H1 (cell line): Measurements from ENCODE around the gene UBTD1. TPM values are rescaled to one million over a fixed set of nuclear protein-coding genes. Genes with fewer than 3 reads are reported as not detected.

ENCODE experiments used
- CTCF ChIA-PET: fragments of 300-600 bp; sonication (Branson Sonifier 250); formaldehyde crosslinking; loops from one replicate; lab custom pipeline; 2021; ENCODE audit not compliant: partially characterized antibody; lab: Charles Lee
- POLR2A ChIA-PET: fragments of 300-600 bp; sonication (Branson Sonifier 250); formaldehyde crosslinking; loops from one replicate; lab custom pipeline; 2021; ENCODE audit warnings: inconsistent platforms; ENCODE audit not compliant: partially characterized antibody; lab: Charles Lee
- DNase-seq, 2 experiments: peaks; one replicate each; pipeline versions ENCODE4 v3.0.0 to v3.0.0-alpha.2; 2010 to 2022; ENCODE audit warnings: low spot score in 2 of 2, low read depth in 1 of 2, mixed read lengths in 1 of 2
- FAIRE-seq: peaks from 2 replicates; lab custom pipeline; 2011; peaks lifted over from hg19 to GRCh38; lab: Jason Lieb, UNC
- H2AFZ ChIP-seq: 2 replicates; pipeline ENCODE4 v1.8.1; 2012; ENCODE audit warnings: low read length, inconsistent platforms
- H2AK5ac ChIP-seq: 2 replicates; pipeline ENCODE4 v1.6.1; 2013; ENCODE audit warnings: low read depth, low read length
- H2BK120ac ChIP-seq: replicated peaks from 2 replicates; pipeline ENCODE3; 2013; ENCODE audit warnings: low read depth, low read length, inconsistent platforms
- H2BK12ac ChIP-seq: 2 replicates; pipeline ENCODE4 v1.6.1; 2013; ENCODE audit warnings: low read depth, low read length
- H2BK15ac ChIP-seq: 2 replicates; pipeline ENCODE4 v1.6.1; 2013; ENCODE audit warnings: low read length
- H2BK20ac ChIP-seq: 2 replicates; pipeline ENCODE4 v1.6.1; 2013; ENCODE audit warnings: low read length
- H2BK5ac ChIP-seq: 2 replicates; pipeline ENCODE4 v1.6.1; 2013; ENCODE audit warnings: low read depth, low read length
- H3K14ac ChIP-seq: 2 replicates; pipeline ENCODE4 v1.6.1; 2013; ENCODE audit warnings: inconsistent platforms; ENCODE audit not compliant: insufficient read length
- H3K18ac ChIP-seq: 2 replicates; pipeline ENCODE4 v1.6.1; 2013; ENCODE audit warnings: low read length; ENCODE audit errors: extremely low read depth
- H3K23ac ChIP-seq: 2 replicates; pipeline ENCODE4 v1.6.1; 2013; ENCODE audit warnings: inconsistent platforms; ENCODE audit not compliant: insufficient read length
- H3K23me2 ChIP-seq: 2 replicates; pipeline ENCODE4 v1.6.1; 2013; ENCODE audit warnings: low read depth, low read length
- H3K27ac ChIP-seq: 2 replicates; pipeline ENCODE4 v1.6.1; 2011; ENCODE audit warnings: low read depth, low read length, inconsistent platforms
- H3K27me3 ChIP-seq, 4 experiments: replicated peaks in 1 of 4; 1 replicate in 1 of 4; 2 replicates in 3 of 4; pipeline versions ENCODE4 v1.6.1 to v1.8.1; 2011 to 2013; ENCODE audit warnings: low read length in 3 of 4, mild to moderate bottlenecking in 3 of 4, inconsistent platforms in 2 of 4, mixed read lengths in 2 of 4, moderate library complexity in 1 of 4; ENCODE audit not compliant: control insufficient read depth in 3 of 4, insufficient read depth in 3 of 4; ENCODE audit errors: extremely low read depth in 1 of 4
- H3K36me3 ChIP-seq, 4 experiments: 2 replicates each; pipeline versions ENCODE4 v1.6.1 to v1.8.1; 2011 to 2013; ENCODE audit warnings: mild to moderate bottlenecking in 4 of 4, low read length in 3 of 4, moderate library complexity in 2 of 4, control low read depth in 1 of 4, inconsistent platforms in 1 of 4; ENCODE audit not compliant: insufficient read depth in 4 of 4, control insufficient read depth in 2 of 4
- H3K4ac ChIP-seq: replicated peaks from 2 replicates; pipeline ENCODE3; 2013; ENCODE audit warnings: low read length, low read depth, mixed read lengths, inconsistent platforms; ENCODE audit not compliant: insufficient read length
- H3K4me1 ChIP-seq, 4 experiments: replicated peaks in 1 of 4; 1 replicate in 1 of 4; 2 replicates in 3 of 4; pipeline versions ENCODE4 v1.6.1 to v1.8.1; 2011 to 2013; ENCODE audit warnings: low read length in 3 of 4, inconsistent platforms in 2 of 4, mixed read lengths in 1 of 4; ENCODE audit not compliant: insufficient read depth in 4 of 4, control insufficient read depth in 3 of 4
- H3K4me2 ChIP-seq, 2 experiments: 2 replicates each; pipeline versions ENCODE4 v1.6.1 to v1.8.1; 2011 to 2013; ENCODE audit warnings: low read depth in 2 of 2, low read length in 2 of 2, control low read depth in 1 of 2, inconsistent platforms in 1 of 2, mild to moderate bottlenecking in 1 of 2; ENCODE audit not compliant: insufficient read depth in 1 of 2
- H3K4me3 ChIP-seq, 4 experiments: fragments of 200-600, 300-600 bp in 1 of 4; sonication (generic), shearing (Covaris generic), sonication (Bioruptor Twin) in 1 of 4; 2 replicates each; pipeline versions ENCODE4 v1.5.1 to v1.8.1; 2011 to 2016; ENCODE audit warnings: low read length in 4 of 4, low read depth in 3 of 4, control low read depth in 2 of 4, inconsistent platforms in 2 of 4, mild to moderate bottlenecking in 2 of 4, mixed read lengths in 1 of 4, moderate library complexity in 1 of 4; ENCODE audit not compliant: insufficient read depth in 2 of 4; ENCODE audit errors: extremely low read depth in 1 of 4
- H3K56ac ChIP-seq: replicated peaks from 2 replicates; pipeline ENCODE3; 2013; ENCODE audit warnings: low read depth, mild to moderate bottlenecking, mixed read lengths, low read length, inconsistent platforms; ENCODE audit not compliant: insufficient read length
- H3K79me1 ChIP-seq: 2 replicates; pipeline ENCODE4 v1.6.1; 2013; ENCODE audit warnings: low read depth, low read length, control low read depth
- H3K79me2 ChIP-seq, 2 experiments: 2 replicates each; pipeline versions ENCODE4 v1.6.1 to v1.8.1; 2012 to 2013; ENCODE audit warnings: low read length in 2 of 2, mild to moderate bottlenecking in 2 of 2, inconsistent platforms in 1 of 2; ENCODE audit not compliant: insufficient read depth in 2 of 2, control insufficient read depth in 1 of 2
- H3K9ac ChIP-seq, 4 experiments: replicated peaks in 1 of 4; 1 replicate in 1 of 4; 2 replicates in 3 of 4; pipeline versions ENCODE4 v1.6.1 to v1.8.1; 2011 to 2013; ENCODE audit warnings: low read depth in 3 of 4, low read length in 3 of 4, control low read depth in 2 of 4, mild to moderate bottlenecking in 2 of 4, moderate library complexity in 2 of 4, inconsistent platforms in 1 of 4; ENCODE audit errors: extremely low read depth in 1 of 4
- H3K9me3 ChIP-seq, 2 experiments: 2 replicates each; pipeline versions ENCODE4 v1.6.1 to v1.8.1; 2012 to 2013; ENCODE audit warnings: mild to moderate bottlenecking in 2 of 2, moderate library complexity in 2 of 2, control low read depth in 1 of 2, inconsistent platforms in 1 of 2, low read depth in 1 of 2, low read length in 1 of 2, mixed read lengths in 1 of 2; ENCODE audit not compliant: insufficient read depth in 2 of 2
- H4K20me1 ChIP-seq, 2 experiments: replicated peaks in 1 of 2; 2 replicates each; pipeline versions ENCODE3 to v1.8.1; 2011 to 2013; ENCODE audit warnings: inconsistent platforms in 2 of 2, low read length in 2 of 2, mild to moderate bottlenecking in 1 of 2; ENCODE audit not compliant: insufficient read depth in 2 of 2, control insufficient read depth in 1 of 2
- H4K5ac ChIP-seq: 2 replicates; pipeline ENCODE4 v1.6.1; 2013; ENCODE audit warnings: low read length, low read depth, mixed read lengths, inconsistent platforms; ENCODE audit not compliant: insufficient read length
- H4K8ac ChIP-seq: 2 replicates; pipeline ENCODE4 v1.8.0; 2013; ENCODE audit warnings: mild to moderate bottlenecking, moderate library complexity, low read length, inconsistent platforms; ENCODE audit not compliant: insufficient read depth; ENCODE audit errors: extremely low read depth
- H4K91ac ChIP-seq: replicated peaks from 2 replicates; pipeline ENCODE3; 2013; ENCODE audit warnings: low read length, mixed read lengths, inconsistent platforms; ENCODE audit not compliant: insufficient read length
- CBX8 ChIP-seq: fragments of 300-800, 300-1000 bp; sonication (generic); IDR thresholded peaks from 2 replicates; pipeline ENCODE4 v1.7.1; 2016; ENCODE audit warnings: low read depth, low read length, borderline replicate concordance
- CEBPB ChIP-seq: IDR thresholded peaks from 2 replicates; pipeline ENCODE4 v1.6.1; 2012; ENCODE audit warnings: low read depth, low read length
- EZH2 ChIP-seq: fragments of 200-600 bp; sonication (generic); IDR thresholded peaks from 2 replicates; pipeline ENCODE4 v1.7.1; 2012; ENCODE audit warnings: low read depth, mild to moderate bottlenecking, moderate library complexity, low read length, inconsistent platforms; ENCODE audit not compliant: severe bottlenecking
- JUN ChIP-seq: IDR thresholded peaks from 2 replicates; pipeline ENCODE4 v1.6.1; 2011; ENCODE audit warnings: low read depth, mild to moderate bottlenecking, improper control_type of control experiment, low read length
- JUND ChIP-seq: IDR thresholded peaks from 2 replicates; pipeline ENCODE4 v1.6.1; 2011; ENCODE audit warnings: mild to moderate bottlenecking, improper control_type of control experiment, low read length
- NRF1 ChIP-seq: IDR thresholded peaks from 2 replicates; pipeline ENCODE4 v1.6.1; 2011; ENCODE audit warnings: mild to moderate bottlenecking, low read depth, low read length, improper control_type of control experiment
- POU5F1 ChIP-seq: IDR thresholded peaks from 2 replicates; pipeline ENCODE4 v1.6.1; 2011; ENCODE audit warnings: low read depth, mild to moderate bottlenecking, low read length, moderate library complexity
- WGBS, 2 experiments: shearing (Covaris generic) in 1 of 2; methylation state at CpG; one replicate each; pipeline versions ENCODE4 v1.1.6 to v1.1.7; 2013 to 2015; ENCODE audit warnings: low lambda C conversion rate in 2 of 2, mixed read lengths in 2 of 2, inconsistent platforms in 1 of 2, low coverage in 1 of 2, missing lambda C conversion rate in 1 of 2; ENCODE audit not compliant: insufficient replicate concordance in 2 of 2, insufficient coverage in 1 of 2, insufficient read length in 1 of 2; ENCODE audit errors: extremely low coverage in 1 of 2, missing lambda C conversion rate in 1 of 2; 5-methylcytosine and 5-hydroxymethylcytosine counted together
- polyA plus RNA-seq, 7 experiments: library from polyadenylated mRNA; depleted of rRNA in 3 of 7; stranded (reverse) in 5 of 7; unstranded in 2 of 7; fragments of >200 nt in 5 of 7; fragments of 200-250 nt in 2 of 7; gene quantifications; 1 replicate in 5 of 7; 2 replicates in 1 of 7; 4 replicates in 1 of 7; pipeline versions ENCODE4 v1.2.1 to v1.2.3, GENCODE V29; 2011 to 2013; ENCODE audit warnings: missing spikeins in 2 of 7, mixed read lengths in 2 of 7
- total RNA-seq: library from RNA; stranded (reverse); fragmentation: NEBNext Ultra II Directional; extraction: Animal tissue kit (Norgen Biotek cat#: 25700); gene quantifications from 2 replicates; pipeline ENCODE4 v1.2.1, GENCODE V29; 2021
- TF ChIP-seq, protein P1 (sequence below): IDR thresholded peaks from 2 replicates; pipeline ENCODE4 v1.6.1; 2012; ENCODE audit warnings: inconsistent platforms
- TF ChIP-seq, protein P2 (sequence below): IDR thresholded peaks from 2 replicates; pipeline ENCODE4 v1.6.1; 2011; ENCODE audit warnings: low read length, improper control_type of control experiment

The UBTD1 gene
- total and polyA plus RNA-seq, 2 of the 8 experiments (the other 6 are each of a cell fraction or from before 2014, with no cell fraction given), result 22.3 to 36.2 TPM

GRCh38 chr10:97520520-97520919 lies 21.8 kb downstream of the UBTD1 start:
- Histone ChIP-seq H3K4ac (no peak overlapping the region), H3K79me1 (peaks cover 24% of the 10 kb centered on the region), H3K79me2 (peaks cover 0 to 32% of the 10 kb centered on the region in 2 experiments; a peak in 2 of 4 replicates), H2BK15ac (peak overlapping the region; percentile 88; the same call in 1 of the 2 replicates), H2BK120ac (no peak overlapping the region), H2BK5ac (0 out of 2 replicates have a peak overlapping the region, but pooled peaks have one; percentile 26), H3K9ac (peak overlapping the region in 1 of 4 experiments; percentile 33; a peak in 2 of 7 replicates), H4K8ac (no peak overlapping the region), H3K4me2 (peak overlapping the region; percentile 31 to 65), H4K20me1 (peaks cover 0 to 4% of the 10 kb centered on the region in 2 experiments), H3K23ac (no peak overlapping the region), H3K27me3 (no peaks in the 10 kb centered on the region), H3K36me3 (no peaks in the 10 kb centered on the region), H3K18ac (peak overlapping the region; percentile 62; the same call in 1 of the 2 replicates), H2BK12ac (0 out of 2 replicates have a peak overlapping the region, but pooled peaks have one; percentile 19), H3K56ac (no peak overlapping the region), H3K9me3 (no peaks in the 10 kb centered on the region), H3K4me1 (peaks cover 11 to 23% (median 19%) of the 10 kb centered on the region in 4 experiments), H2AK5ac (peak overlapping the region; percentile 13; the same call in 1 of the 2 replicates), H3K23me2 (no peaks in the 10 kb centered on the region), H3K27ac (no peak overlapping the region), H4K5ac (peak overlapping the region; percentile 23), H3K14ac (no peak overlapping the region), H2BK20ac (no peak overlapping the region), H2AFZ (no peak overlapping the region), H3K4me3 (no peak overlapping the region), H4K91ac (peak overlapping the region; percentile 29)
- CTCF ChIA-PET, result interaction anchor here (0.6 to 19.6 kb wide), 13 partner anchors 9 to 164 kb away, joined by 3 to 283 read pairs (median 6); partner anchors contain the start of gene UBTD1
- TF ChIP-seq JUND (no peak), EZH2 (no peak), CBX8 (no peak), CEBPB (no peak), POU5F1 (no peak), JUN (no peak), NRF1 (no peak)
- TF ChIP-seq, protein P1, sequence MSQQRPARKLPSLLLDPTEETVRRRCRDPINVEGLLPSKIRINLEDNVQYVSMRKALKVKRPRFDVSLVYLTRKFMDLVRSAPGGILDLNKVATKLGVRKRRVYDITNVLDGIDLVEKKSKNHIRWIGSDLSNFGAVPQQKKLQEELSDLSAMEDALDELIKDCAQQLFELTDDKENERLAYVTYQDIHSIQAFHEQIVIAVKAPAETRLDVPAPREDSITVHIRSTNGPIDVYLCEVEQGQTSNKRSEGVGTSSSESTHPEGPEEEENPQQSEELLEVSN, result no peak
- TF ChIP-seq, protein P2, sequence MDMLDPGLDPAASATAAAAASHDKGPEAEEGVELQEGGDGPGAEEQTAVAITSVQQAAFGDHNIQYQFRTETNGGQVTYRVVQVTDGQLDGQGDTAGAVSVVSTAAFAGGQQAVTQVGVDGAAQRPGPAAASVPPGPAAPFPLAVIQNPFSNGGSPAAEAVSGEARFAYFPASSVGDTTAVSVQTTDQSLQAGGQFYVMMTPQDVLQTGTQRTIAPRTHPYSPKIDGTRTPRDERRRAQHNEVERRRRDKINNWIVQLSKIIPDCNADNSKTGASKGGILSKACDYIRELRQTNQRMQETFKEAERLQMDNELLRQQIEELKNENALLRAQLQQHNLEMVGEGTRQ, result no peak
- POLR2A ChIA-PET, result interaction anchor here (1.1 to 3.4 kb wide), 5 partner anchors 8 to 59 kb away, joined by 3 to 12 read pairs (median 6); partner anchors contain the start of gene UBTD1
- DNase-seq, result no peak
- FAIRE-seq, result no peak
- 77% methylated on average over 5 of the region's 5 CpGs; no CpG with 5 or more reads in 1 of the 2 experiments for WGBS, 2 experiments
